Fibroblast of pulmonary artery (primary cell): ENCODE results near the gene S100A16.

Experiments
- DNase-seq: peaks from one replicate; pipeline ENCODE4 v3.0.0-alpha.2; 2010; ENCODE audit warnings: low read depth
- H3K4me3 ChIP-seq: replicated peaks from 2 replicates; pipeline ENCODE4 v1.5.1; 2011; ENCODE audit warnings: low read depth, mild to moderate bottlenecking, control low read depth, low read length, moderate library complexity
- CTCF ChIP-seq: IDR thresholded peaks from 2 replicates; pipeline ENCODE4 v1.5.1; 2011; ENCODE audit warnings: mild to moderate bottlenecking, control low read depth, low read length, inconsistent platforms; ENCODE audit errors: missing control alignments

S100A16 gene

GRCh38 chr1:153612755-153613331, at the start of gene S100A16:
Gene S100A16, minus strand, starts transcription at chr1:153613137. Its CDS starts 4,986 bp downstream, at chr1:153608151.
- peak within 1 kb of the TSS; percentile 90 for H3K4me3 ChIP-seq
- peak; percentile 73 for DNase-seq
- TF ChIP-seq CTCF = no peak

- TF ChIP-seq CTCF = no peak
- no peak for DNase-seq
- no peak overlapping the region for H3K4me3 ChIP-seq
These were observed 49.3 kb upstream of the S100A16 start for GRCh38 chr1:153662269-153662668.

GRCh38 chr1:153661111-153661708, 48.3 kb upstream of the S100A16 start:
- H3K4me3 ChIP-seq = no peak overlapping the region
- TF ChIP-seq CTCF = no peak
- DNase-seq = no peak

- DNase-seq = no peak
- H3K4me3 ChIP-seq = peak overlapping the region; percentile 93
- TF ChIP-seq CTCF = no peak
These were observed 46.7 kb upstream of the S100A16 start for GRCh38 chr1:153659656-153660055.

GRCh38 chr1:153659175-153659534, 46.2 kb upstream of the S100A16 start:
- H3K4me3 ChIP-seq = peak overlapping the region; percentile 93
- DNase-seq = no peak
- TF ChIP-seq CTCF = no peak

- H3K4me3 ChIP-seq = peak within 1 kb of the TSS; percentile 93
- DNase-seq = peak; percentile 86
- no peak for TF ChIP-seq CTCF
These were observed 45.6 kb upstream of the S100A16 start, which contains the start of gene SNAPIN for GRCh38 chr1:153658400-153659174. Gene SNAPIN, plus strand, starts transcription at chr1:153658703. Its CDS starts 41 bp downstream, at chr1:153658744.
